ENCODE data around the gene CALML3. TPM values are rescaled to one million over a fixed set of nuclear protein-coding genes. Genes with fewer than 3 reads are reported as not detected.

Gene CALML3
- polyA plus RNA-seq, 1 donor from 2014 or later, result not detected

GRCh38 chr10:5547931-5548660 is 23.3 kb downstream of the CALML3 start:
- H3K9me2 ChIP-seq (ENCODE audit: insufficient read depth, low read length), result no peaks in the 10 kb centered on the region
- H3K9me3 ChIP-seq (ENCODE audit: low read length), result no peaks in the 10 kb centered on the region
- no peaks in the 10 kb centered on the region for H3K36me3 ChIP-seq (ENCODE audit: insufficient read depth, low read length)
- TF ChIP-seq EP300 (conservative IDR thresholded peaks at IDR 0.05; ENCODE audit: poor library complexity, severe bottlenecking) (no peak), SMC3 (conservative IDR thresholded peaks at IDR 0.05; ENCODE audit: poor library complexity) (no peak), RAD21 (conservative IDR thresholded peaks at IDR 0.05) (no peak), TAF1 (IDR thresholded peaks at IDR 0.05; ENCODE audit: low read depth) (no peak), EZH2 (IDR thresholded peaks at IDR 0.05; ENCODE audit: borderline replicate concordance, insufficient read depth, low read length, poor library complexity, severe bottlenecking) (no peak), CTCF (IDR thresholded peaks at IDR 0.05; ENCODE audit: poor library complexity, severe bottlenecking) (no peak), MXI1 (conservative IDR thresholded peaks at IDR 0.05; ENCODE audit: poor library complexity, severe bottlenecking) (no peak), REST (IDR thresholded peaks at IDR 0.05; ENCODE audit: borderline replicate concordance) (no peak), POLR2AphosphoS5 (IDR thresholded peaks at IDR 0.05) (no peak)
- no peaks in the 10 kb centered on the region for H3K27me3 ChIP-seq (ENCODE audit: insufficient read depth, low read depth, low read length)
- H3K9ac ChIP-seq (ENCODE audit: low read length), result no peak overlapping the region
- no peak overlapping the region for H2AFZ ChIP-seq (ENCODE audit: low read depth, low read length)
- no peak overlapping the region for H3K4me3 ChIP-seq (ENCODE audit: low read length)
- no peaks in the 10 kb centered on the region for H4K20me1 ChIP-seq (ENCODE audit: insufficient read depth)
- no peak overlapping the region for H3K4me2 ChIP-seq (ENCODE audit: low read length)
- H3K79me2 ChIP-seq (replicated peaks; ENCODE audit: insufficient read depth, low read length), result no peaks in the 10 kb centered on the region
- no peak overlapping the region for H3K27ac ChIP-seq (ENCODE audit: low read length)
- H3F3A ChIP-seq (ENCODE audit: insufficient read depth, low read length, poor library complexity, severe bottlenecking), result no peaks in the 10 kb centered on the region

GRCh38 chr10:5549462-5550249 is 24.9 kb downstream of the CALML3 start:
- Histone ChIP-seq H3K27ac (ENCODE audit: low read length) (no peak overlapping the region), H2AFZ (ENCODE audit: low read depth, low read length) (no peak overlapping the region), H3K9me3 (ENCODE audit: low read length) (no peaks in the 10 kb centered on the region), H3K79me2 (replicated peaks; ENCODE audit: insufficient read depth, low read length) (no peaks in the 10 kb centered on the region), H3F3A (ENCODE audit: insufficient read depth, low read length, poor library complexity, severe bottlenecking) (no peaks in the 10 kb centered on the region), H3K9ac (ENCODE audit: low read length) (no peak overlapping the region), H3K36me3 (ENCODE audit: insufficient read depth, low read length) (no peaks in the 10 kb centered on the region), H3K9me2 (ENCODE audit: insufficient read depth, low read length) (no peaks in the 10 kb centered on the region), H4K20me1 (ENCODE audit: insufficient read depth) (no peaks in the 10 kb centered on the region), H3K4me3 (ENCODE audit: low read length) (no peak overlapping the region), H3K27me3 (ENCODE audit: insufficient read depth, low read depth, low read length) (no peaks in the 10 kb centered on the region), H3K4me2 (ENCODE audit: low read length) (no peak overlapping the region)
- no peak for TF ChIP-seq EP300 (conservative IDR thresholded peaks at IDR 0.05; ENCODE audit: poor library complexity, severe bottlenecking)
- no peak for TF ChIP-seq SMC3 (conservative IDR thresholded peaks at IDR 0.05; ENCODE audit: poor library complexity)
- no peak for TF ChIP-seq RAD21 (conservative IDR thresholded peaks at IDR 0.05)
- no peak for TF ChIP-seq REST (IDR thresholded peaks at IDR 0.05; ENCODE audit: borderline replicate concordance)
- TF ChIP-seq EZH2 (IDR thresholded peaks at IDR 0.05; ENCODE audit: borderline replicate concordance, insufficient read depth, low read length, poor library complexity, severe bottlenecking), result no peak
- TF ChIP-seq TAF1 (IDR thresholded peaks at IDR 0.05; ENCODE audit: low read depth), result no peak
- no peak for TF ChIP-seq MXI1 (conservative IDR thresholded peaks at IDR 0.05; ENCODE audit: poor library complexity, severe bottlenecking)
- TF ChIP-seq CTCF (IDR thresholded peaks at IDR 0.05; ENCODE audit: poor library complexity, severe bottlenecking), result no peak
- no peak for TF ChIP-seq POLR2AphosphoS5 (IDR thresholded peaks at IDR 0.05)

Measured in neural cell (in vitro differentiated cells).